ENCODE measurements around the gene OR2F2. TPM values are rescaled to one million over a fixed set of nuclear protein-coding genes. Genes with fewer than 3 reads are reported as not detected.

OR2F2 gene
- total RNA-seq, 2 donors from 2014 or later = not detected

DNA sequence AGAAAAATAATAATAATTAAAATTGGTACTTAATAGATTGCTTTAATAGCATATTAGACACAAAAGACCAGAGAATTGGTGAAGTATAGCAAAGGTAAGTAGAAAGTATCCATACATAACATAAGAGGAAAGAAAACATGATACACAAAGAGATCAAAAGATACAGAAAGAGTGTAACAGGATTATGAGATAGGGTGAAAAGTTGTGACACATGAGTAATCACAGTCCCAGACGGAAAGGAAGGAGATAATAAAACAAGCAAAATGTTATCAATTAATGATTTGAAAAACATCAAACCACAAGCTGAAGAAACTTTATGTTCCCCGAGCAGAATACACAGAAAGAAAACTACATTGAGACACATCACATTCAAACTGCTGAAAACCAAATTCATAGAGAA, 43.6 kb upstream of the OR2F2 start:
- TF ChIP-seq, protein P1, sequence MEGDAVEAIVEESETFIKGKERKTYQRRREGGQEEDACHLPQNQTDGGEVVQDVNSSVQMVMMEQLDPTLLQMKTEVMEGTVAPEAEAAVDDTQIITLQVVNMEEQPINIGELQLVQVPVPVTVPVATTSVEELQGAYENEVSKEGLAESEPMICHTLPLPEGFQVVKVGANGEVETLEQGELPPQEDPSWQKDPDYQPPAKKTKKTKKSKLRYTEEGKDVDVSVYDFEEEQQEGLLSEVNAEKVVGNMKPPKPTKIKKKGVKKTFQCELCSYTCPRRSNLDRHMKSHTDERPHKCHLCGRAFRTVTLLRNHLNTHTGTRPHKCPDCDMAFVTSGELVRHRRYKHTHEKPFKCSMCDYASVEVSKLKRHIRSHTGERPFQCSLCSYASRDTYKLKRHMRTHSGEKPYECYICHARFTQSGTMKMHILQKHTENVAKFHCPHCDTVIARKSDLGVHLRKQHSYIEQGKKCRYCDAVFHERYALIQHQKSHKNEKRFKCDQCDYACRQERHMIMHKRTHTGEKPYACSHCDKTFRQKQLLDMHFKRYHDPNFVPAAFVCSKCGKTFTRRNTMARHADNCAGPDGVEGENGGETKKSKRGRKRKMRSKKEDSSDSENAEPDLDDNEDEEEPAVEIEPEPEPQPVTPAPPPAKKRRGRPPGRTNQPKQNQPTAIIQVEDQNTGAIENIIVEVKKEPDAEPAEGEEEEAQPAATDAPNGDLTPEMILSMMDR (IDR thresholded peaks at IDR 0.05) = no peak

DNA sequence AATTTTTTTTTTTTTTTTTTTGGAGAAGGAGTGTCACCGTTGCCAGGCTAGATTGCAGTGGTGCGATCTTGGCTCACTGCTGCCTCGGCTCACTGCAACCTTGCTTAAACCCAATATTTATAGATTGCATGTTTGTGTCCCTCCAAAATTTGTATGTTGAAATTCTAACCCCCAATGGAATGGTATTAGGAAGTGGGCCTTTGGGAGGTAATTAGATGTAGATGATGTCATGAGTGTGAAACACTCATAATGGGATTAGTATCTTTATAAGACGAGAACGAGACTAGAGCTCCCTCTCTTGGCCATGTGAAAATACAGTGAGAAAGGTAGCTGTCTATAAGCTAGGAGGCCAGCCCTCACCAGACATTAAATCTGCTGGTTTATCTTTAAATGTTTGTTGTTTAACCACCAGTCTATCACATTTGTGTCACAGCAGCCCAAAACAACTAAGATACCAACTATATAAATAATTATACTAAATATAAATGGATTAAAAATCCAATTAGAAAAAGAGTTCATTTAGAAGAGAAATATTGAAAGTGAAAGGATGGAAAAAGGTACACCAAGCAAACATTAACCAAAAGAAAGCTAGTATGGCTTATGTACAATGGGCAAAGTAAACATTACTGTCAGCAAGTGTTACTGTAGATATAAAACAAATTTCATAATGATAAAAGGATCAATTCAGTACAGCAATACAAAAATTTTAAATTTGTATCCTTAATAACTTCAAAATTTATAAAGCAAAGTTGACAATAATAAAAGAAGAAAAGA, 42.3 kb upstream of the OR2F2 start:
- no peak overlapping the region for H3K4me3 ChIP-seq
- H3K27me3 ChIP-seq = no peaks in the 10 kb centered on the region
- no peaks in the 10 kb centered on the region for H3K4me1 ChIP-seq
- H3K9me3 ChIP-seq = peaks cover 0 to 21% of the 10 kb centered on the region in 2 donors
- no peak for DNase-seq (ENCODE audit: low spot score)
- TF ChIP-seq, protein P1 (IDR thresholded peaks at IDR 0.05) = no peak
- H3K36me3 ChIP-seq = no peaks in the 10 kb centered on the region
- no peak overlapping the region for H3K27ac ChIP-seq

More for the DNA sequence above, 43.6 kb upstream of the OR2F2 start:
- Histone ChIP-seq H3K4me3 (no peak overlapping the region), H3K4me1 (no peaks in the 10 kb centered on the region), H3K9me3 (peaks cover 0 to 21% of the 10 kb centered on the region in 2 donors), H3K27ac (no peak overlapping the region), H3K36me3 (no peaks in the 10 kb centered on the region), H3K27me3 (no peaks in the 10 kb centered on the region)
- DNase-seq (ENCODE audit: low spot score) = no peak

DNA sequence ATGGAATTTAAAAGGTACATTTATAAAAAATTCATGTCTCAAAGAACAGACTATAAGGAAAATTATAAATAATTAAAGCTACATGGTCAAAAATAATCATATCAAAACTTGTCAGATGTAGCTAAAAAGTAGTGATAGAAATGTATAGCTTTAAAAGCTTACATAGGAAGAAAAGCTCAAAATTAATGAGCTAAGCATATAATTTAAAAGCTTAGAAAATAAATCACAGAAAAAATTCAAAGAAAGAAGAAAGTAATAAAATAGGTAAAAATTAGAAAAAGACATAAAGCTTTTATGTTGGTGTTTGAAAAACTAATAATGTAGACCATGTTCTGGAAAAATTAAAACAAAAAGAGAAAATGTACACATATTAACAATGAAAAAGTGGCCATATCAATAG, 38.4 kb upstream of the OR2F2 start:
- H3K9me3 ChIP-seq = peaks cover 0 to 12% of the 10 kb centered on the region in 2 donors
- TF ChIP-seq, protein P1 (IDR thresholded peaks at IDR 0.05) = no peak

DNA sequence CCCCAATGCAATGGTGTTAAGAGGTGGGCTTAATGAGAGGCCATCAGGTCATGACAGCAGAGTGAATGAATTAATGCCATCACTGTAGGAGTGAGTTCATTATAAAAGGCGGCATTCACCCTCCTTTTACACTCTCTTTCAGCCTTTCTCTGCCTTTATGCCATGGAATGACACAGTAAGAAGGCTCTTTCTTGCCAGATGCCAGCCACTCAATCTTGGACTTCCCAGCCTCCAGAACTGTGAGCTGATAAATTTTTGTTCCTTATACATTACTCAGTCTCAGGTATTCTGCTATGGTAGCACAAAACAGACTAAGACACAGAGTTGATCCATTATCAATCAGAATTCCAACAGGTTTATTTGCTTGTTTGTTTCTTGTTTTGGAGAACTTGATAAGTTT, 36.2 kb upstream of the OR2F2 start:
- peaks cover 0 to 24% of the 10 kb centered on the region in 2 donors for H3K4me1 ChIP-seq
- no peak overlapping the region for H3K27ac ChIP-seq
- H3K9me3 ChIP-seq = no peaks in the 10 kb centered on the region

More for the DNA sequence above, 38.4 kb upstream of the OR2F2 start:
- Histone ChIP-seq H3K36me3 (no peaks in the 10 kb centered on the region), H3K4me3 (no peak overlapping the region), H3K27ac (no peak overlapping the region), H3K27me3 (no peaks in the 10 kb centered on the region), H3K4me1 (peaks cover 0 to 18% of the 10 kb centered on the region in 2 donors)
- DNase-seq (ENCODE audit: low spot score) = no peak

DNA sequence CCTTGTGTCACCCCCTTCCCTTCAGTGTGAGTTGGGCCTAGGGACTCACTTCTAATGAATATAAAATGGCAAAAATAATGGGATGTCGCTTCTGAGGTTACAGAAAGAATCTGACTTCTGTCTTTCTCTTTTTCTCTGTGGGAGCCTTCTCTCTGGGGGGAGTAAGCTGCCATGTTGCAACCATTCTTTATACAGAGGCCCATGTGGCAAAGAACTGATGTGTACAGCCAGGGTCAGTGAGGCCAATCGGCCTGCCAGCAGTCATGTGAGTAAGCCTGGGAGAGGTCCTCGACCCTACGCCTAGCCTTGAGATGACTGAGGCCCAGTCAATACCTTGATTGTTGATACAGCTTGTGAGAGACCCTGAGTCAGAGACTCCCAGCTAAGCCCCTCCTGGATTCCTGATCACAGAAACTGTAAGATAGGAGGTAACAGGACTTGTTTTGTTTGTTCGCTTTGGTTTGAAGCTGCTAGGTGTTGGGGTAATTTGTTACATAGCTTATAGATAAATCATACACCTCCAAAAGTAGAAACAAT, 34.7 kb upstream of the OR2F2 start:
- DNase-seq (ENCODE audit: low spot score) = no peak
- H3K4me1 ChIP-seq = peaks cover 0 to 27% of the 10 kb centered on the region in 2 donors
- no peaks in the 10 kb centered on the region for H3K9me3 ChIP-seq
- H3K27ac ChIP-seq = peak overlapping the region in 1 of 2 donors; percentile 3
- H3K36me3 ChIP-seq = no peaks in the 10 kb centered on the region
- no peak overlapping the region for H3K4me3 ChIP-seq
- TF ChIP-seq, protein P1 (IDR thresholded peaks at IDR 0.05) = no peak
- no peaks in the 10 kb centered on the region for H3K27me3 ChIP-seq

More for the DNA sequence above, 36.2 kb upstream of the OR2F2 start:
- Histone ChIP-seq H3K4me3 (no peak overlapping the region), H3K36me3 (no peaks in the 10 kb centered on the region), H3K27me3 (no peaks in the 10 kb centered on the region)
- no peak for DNase-seq (ENCODE audit: low spot score)
- TF ChIP-seq, protein P1 (IDR thresholded peaks at IDR 0.05) = no peak
